CD4-positive, alpha-beta T cell treated with Interleukin-1 beta for 1 hour (primary cell): ENCODE measurements around the gene RPP25L.

ENCODE experiments used
- DNase-seq, 2 donors: peaks; one replicate each; pipeline ENCODE4 v3.0.0-alpha.2; 2020 to 2022

The RPP25L gene

DNA sequence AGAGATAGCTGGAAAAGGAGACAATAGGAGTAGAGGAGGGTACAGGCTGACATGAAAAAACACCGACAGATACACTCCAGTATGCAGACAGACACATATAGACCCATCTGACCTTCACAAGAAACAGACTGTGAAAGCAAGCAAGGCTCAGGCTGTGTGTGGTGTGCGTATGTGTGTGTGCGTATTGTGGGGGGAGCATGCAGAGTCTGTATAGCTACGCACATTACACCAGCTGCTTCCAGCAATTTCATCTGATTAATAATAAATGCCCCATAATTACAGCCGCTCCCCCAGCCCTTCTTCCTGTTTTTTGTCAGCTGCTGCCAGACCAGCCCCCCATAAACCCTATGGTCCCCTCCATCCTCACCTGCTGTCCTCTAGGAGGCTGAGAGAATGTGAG, 29.1 kb downstream of the RPP25L start:
- DNase-seq, result no peak

DNA sequence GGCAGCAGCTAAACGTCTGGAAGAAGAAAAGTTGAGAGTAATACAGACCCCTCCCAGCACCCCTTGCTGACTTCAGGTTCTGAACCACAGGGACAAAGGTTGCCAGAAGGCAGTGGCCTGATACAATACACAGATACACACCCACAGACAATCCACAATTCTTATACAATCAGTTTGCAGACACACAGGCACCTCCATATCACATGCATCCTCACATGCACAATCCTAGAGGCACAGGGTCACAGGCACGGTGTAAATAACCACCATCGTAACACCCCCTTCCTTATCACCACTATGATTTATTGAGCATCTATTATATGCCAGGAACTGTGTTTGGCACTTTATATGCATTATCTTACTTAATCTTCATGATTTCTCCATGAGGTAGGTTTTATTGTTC, 30.6 kb downstream of the RPP25L start:
- DNase-seq, result no peak

GRCh38 chr9:34580358-34580757, 31.5 kb downstream of the RPP25L start:
- DNase-seq, result no peak

DNA sequence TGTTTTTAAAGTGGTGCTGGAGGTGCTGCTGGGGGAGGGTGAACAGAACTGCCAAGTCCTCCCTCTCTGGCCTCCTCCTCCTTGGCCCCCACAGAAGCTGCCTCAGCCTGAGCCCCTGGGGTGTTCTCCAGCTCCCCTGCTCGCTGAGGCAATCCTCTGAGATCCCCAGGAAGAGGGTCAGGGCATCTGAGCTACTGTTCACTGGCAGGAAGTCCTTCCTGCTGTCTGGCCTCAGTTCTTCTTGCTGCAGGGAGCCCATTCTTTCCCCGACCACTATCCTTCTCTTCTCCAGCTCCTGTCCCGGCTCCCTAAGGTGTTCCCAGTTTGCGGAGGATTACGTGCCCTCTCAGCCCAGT, 32.1 kb downstream of the RPP25L start:
- DNase-seq, result no peak

GRCh38 chr9:34579104-34579807, 32.6 kb downstream of the RPP25L start:
- no peak for DNase-seq

DNA sequence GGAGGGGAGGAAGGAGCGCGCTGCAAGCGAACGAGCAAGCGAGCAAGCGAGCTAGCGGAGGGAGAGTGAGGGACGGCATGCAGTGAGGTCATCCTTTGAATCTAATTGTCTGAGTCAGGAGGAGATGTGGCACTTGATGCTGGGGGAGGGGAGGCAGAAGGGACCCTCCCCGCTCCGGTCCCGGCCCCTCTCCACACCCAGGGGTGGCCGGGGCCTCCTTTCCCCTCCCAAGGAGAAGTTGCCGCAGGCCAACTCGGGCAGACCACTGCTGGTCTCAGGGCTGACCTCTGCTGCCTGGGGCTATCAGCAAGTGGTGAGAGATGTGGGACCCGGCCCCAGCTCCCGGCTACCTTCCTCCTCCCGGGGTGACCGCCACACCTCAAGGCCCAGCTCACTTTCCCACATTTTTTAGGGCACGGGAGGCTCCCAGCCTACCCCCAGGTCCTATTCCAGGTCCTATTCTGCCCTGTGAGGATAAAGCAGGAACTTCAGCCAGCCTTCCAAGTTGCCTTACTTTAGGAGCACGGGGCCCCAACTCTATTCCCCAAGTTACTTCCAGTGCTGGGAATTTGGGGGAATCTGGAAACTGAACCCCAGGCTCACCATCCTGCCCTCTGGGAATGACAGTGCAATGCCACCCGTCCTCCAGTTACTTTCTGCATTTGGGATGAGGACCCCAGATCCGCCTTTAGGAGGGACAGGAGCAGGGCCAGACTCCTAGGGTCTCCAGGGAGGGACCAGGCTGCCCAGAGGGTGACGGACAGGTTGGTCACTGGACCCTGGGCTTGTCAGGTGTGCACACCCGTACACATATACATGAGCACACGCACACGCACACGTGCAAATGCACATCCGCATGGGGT, 33.4 kb downstream of the RPP25L start:
- no peak for DNase-seq

- no peak for DNase-seq
Observed at GRCh38 chr9:34577400-34578240, 34.3 kb downstream of the RPP25L start.

DNA sequence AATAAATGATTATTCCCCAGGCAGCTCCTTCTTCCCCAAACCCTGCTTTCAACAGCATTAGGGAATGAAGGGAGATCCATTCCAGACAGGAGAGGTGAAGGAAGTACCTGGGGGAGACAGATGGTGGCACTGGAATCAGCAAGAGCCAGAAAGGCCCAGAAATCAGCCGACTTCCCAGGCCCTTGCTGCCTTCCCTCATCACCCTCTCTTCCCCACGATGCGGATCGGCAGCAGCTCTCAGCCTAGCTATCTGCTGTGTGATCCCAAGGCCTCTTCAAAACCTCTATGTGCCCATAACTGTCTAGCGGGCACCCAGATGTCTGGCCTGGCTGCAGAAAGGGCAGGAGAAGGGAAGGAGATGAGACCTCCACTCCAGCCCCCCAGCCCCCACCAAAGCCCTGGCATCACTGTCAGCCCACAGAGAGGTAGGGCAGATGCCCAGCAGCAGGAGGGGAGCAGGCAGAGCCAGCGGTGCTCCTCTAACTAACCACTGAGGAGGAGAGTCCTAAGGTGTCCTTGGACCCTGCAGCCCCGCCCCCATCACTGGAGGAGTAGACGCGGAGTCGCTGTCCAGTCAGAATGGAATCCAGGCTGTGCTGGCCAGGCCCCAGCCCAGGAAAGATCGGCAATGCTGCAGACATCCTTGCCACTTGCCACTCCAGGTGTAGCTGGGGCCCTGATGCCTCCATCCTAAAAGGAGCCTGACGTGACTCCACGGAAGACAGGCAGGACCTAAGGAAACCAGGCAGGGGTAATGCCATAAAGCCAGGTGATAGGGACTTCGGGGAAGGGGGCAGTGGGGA, 35.1 kb downstream of the RPP25L start:
- no peak for DNase-seq

DNA sequence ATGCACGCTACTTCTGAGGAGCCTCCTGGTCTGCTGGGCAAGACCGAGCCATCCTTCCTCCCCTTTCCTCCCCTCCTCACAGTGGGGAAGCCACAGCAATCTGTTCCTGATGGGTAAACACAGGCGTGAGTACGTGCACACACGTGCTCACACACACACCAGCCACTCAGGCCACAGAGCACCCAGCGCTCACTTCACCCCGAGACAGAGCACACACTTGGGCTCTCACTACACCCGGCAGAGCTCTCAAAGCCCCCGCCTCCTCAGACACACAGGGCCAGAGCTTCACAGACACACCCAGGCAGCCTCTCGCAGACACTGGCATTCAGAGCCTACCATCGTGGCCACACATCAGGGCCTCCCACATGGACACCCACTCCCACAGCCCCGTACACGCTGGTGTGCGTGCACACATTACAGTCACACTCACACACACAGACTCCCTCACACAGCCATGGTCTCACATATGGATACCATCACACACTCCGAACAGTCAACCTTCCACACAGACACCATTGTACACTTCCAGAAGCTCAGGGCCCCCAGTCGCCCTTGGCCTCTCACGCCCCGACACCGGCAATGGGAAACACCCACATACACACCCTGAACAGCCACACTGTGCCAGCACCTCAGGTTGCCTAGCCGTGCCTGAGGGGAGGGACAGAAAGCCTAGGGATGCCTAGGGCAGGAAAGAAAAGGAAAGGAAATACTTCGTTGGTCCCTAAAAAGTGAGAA, 35.9 kb downstream of the RPP25L start:
- no peak for DNase-seq

DNA sequence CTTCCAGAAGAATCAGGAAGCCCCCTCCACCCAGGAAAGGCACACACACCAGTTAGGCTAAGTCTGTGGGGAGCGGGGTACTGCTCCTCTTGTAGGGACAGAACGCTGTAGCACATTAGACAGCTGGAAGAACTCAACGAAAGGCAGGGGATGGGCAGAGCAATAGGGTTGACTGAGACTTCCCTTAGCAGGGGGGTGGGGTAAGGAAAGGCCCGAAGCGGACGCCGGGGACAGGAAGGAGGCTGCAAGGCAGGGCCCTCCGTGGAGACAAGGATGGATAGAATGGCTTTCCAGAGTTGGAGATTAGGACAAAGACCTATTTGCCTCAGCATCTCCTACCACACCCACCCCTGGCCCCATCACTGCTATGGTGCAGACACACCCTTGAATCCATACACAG, 36.7 kb downstream of the RPP25L start:
- no peak for DNase-seq

- DNase-seq, result no peak
Observed at GRCh38 chr9:34574571-34574970, 37.3 kb downstream of the RPP25L start.

- no peak for DNase-seq
Observed at GRCh38 chr9:34573599-34574325, 38.1 kb downstream of the RPP25L start.

DNA sequence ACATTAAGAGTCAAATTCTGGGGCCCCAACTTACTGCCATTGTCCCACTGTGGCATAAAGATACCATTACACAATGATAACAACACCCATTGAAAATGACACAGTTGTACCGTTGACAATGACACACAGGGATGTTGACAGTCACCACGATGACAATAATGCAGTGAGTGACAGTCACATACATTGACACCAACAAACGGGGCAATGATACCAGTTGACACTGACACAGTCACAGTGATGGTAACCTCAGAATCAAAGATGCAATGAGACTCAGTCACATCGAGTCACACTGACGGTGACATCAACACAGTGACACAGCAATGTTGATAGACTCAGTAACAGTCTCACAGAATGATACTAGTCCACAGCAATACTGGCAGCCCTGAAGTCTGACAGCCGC, 39.3 kb downstream of the RPP25L start:
- DNase-seq, result no peak

DNA sequence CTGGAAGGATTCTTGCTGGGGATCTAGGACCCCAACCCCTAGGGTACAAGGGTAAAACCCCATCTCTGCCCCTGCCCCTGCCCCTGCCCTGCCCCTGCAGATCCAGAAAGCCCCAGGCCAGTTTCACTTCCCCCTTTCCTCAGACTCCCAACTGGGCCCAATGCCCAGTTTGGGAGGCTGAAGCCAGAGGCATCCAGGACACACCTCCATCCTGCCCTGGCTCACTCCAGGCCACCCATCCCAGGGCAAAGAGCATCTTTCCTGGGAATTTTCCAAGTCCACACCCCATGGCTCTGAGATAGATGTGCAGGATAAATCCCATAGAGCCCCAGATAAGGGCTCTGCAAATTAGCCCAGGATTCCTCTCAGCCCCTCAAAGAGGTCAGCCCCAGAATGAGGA, 39.8 kb downstream of the RPP25L start:
- DNase-seq, result no peak

- DNase-seq, result no peak
Observed at GRCh38 chr9:34571481-34571810, 40.5 kb downstream of the RPP25L start.

DNA sequence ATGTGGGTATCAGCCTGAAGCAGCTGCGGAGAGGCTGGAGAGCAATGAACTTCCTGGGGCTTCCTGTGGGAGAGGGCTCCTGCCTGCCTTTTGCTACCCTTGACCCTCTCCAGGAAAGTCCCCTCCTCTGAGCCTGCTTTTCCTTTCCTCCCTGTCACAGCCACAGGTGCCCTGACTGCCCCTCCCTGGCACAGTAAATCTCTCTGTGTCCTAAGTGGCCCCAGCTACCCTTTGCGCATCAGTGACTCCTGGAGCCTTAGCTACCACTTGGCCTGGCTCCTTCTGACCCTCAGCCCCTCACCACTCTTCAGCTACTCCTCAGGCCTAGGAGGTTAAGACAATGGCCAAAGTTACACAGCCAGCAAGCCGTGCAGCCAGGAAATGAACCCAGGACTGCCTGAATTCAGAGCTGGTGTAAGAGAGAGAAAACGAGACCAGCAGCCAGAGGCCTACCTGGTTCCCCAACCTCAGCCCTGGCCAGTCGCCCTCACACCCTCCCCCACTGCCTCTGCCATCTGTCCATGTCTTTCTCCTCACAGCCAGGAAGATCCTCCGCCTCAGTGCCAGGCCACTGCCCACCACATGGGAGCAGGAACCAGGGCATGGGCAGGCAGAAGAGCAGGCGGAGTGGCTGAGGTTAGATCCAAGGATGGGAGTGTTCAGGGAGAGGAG, 41.0 kb downstream of the RPP25L start:
- no peak for DNase-seq

GRCh38 chr9:34570376-34570775, 41.5 kb downstream of the RPP25L start:
- no peak for DNase-seq

DNA sequence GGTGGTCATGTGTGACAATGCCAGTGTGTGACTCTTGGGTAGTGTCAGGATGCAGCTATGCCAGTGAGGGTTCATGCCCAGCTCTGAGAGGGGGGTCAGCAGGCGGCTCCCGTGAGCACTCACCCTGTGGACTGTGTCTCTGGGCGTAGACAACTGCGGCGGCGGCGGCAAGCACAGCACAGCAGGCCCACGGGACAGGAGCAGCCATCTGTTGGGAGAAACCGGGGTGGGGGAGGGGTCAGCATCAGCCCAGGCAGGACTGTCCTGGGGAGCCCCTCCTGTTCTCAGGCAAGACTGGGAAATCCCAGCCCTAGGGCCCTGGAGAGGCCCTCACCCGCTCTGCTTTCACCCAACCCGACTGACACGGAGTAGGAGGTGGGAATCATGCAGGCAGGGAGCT, 43.1 kb downstream of the RPP25L start:
- DNase-seq, result no peak

- no peak for DNase-seq
Observed at GRCh38 chr9:34568133-34568532, 43.8 kb downstream of the RPP25L start.

DNA sequence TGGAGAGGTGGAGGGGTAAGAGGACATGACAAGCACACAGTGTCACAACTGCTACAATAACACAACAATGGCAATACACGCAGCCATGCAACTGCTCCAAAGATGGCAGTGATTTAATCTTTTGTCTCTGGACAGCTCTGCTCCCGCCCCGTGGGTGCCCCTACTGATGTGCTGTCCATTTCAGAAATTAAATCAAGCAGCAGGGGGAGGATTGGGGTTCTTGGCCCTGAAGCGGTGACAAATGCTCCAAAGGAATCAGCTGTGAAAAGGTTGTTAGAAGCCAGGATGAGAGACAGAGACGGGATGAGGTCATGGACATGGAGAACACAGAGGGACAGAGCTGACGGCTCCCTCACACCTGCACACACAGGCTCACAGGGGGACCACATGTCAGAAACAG, 44.9 kb downstream of the RPP25L start:
- DNase-seq, result no peak

GRCh38 chr9:34566322-34566721, 45.6 kb downstream of the RPP25L start:
- DNase-seq, result no peak
